IPS-18c (cell line): ENCODE measurements around the gene FBLN1.
"Not testable (repeated sequence)": the region's sequence is repeated elsewhere in the genome, so short reads cannot be mapped to it uniquely, and the experiment has no call there.

Experiments used
- H3K4me3 ChIP-seq: 2 replicates; pipeline ENCODE4 v1.7.0; 2013; ENCODE audit warnings: low read depth, mild to moderate bottlenecking, low read length, moderate library complexity; ENCODE audit not compliant: insufficient read depth
- H3K9me3 ChIP-seq: one replicate; pipeline ENCODE4 v1.6.1; 2013; ENCODE audit warnings: mild to moderate bottlenecking, low read length, moderate library complexity; ENCODE audit not compliant: control insufficient read depth, insufficient read depth

FBLN1 gene

DNA sequence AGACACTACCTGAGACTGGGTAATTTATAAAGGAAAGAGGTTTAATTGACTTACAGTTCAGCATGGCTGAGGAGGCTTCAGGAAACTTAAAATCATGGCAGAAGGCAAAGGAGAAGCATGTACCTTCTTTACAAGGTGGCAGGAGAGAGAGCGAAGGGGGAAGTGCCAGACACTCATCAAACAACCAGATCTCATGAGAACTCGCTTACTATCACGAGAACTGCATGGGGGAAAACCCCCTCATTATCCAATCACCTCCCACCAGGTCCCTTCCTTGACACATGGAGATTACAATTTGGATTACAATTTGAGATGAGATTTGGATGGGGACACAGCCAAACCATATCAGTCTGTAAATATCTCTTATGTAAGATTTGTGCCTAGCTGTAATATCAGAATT is 118.0 kb downstream of the FBLN1 start:
- no peaks in the 10 kb centered on the region for H3K9me3 ChIP-seq
- H3K4me3 ChIP-seq, result no peak overlapping the region

DNA sequence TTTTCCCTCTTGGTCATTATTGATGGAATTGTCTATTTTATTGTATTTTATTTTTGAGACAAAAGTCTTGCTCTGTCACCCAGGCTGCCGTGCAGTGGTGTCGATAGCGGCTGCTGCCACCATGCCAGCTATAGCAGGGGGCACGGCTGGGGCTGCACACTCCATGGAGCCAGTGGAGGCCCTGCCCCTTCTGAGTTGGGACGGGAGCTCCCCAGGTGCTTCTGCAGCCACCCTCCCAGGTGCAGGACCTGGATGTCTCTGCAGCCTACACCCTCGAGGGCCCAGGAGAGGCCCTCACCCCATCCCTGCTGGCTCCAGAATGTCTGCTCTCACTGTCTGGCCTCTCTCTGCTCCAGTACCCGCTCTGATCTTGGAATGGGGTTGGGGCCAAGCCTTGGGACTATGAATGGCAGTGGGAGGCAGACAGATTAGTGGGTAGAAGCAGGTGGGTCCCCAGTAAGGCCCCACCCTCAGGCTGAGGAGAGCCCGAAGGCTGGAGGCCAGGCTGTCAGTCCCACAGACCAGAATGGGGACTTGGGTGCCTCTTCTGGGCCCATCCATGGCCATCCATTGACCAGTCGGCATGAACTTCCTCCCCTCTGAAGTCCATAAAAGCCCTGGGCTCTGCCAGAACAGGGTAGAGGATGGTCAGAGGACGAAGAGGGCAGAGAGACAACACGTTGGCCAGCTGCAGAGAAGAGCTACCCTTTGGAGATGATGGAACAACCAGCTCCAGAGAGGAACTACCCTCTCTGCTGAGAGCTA is 119.3 kb downstream of the FBLN1 start:
- Histone ChIP-seq H3K9me3 (no peaks in the 10 kb centered on the region), H3K4me3 (no peak overlapping the region)

DNA sequence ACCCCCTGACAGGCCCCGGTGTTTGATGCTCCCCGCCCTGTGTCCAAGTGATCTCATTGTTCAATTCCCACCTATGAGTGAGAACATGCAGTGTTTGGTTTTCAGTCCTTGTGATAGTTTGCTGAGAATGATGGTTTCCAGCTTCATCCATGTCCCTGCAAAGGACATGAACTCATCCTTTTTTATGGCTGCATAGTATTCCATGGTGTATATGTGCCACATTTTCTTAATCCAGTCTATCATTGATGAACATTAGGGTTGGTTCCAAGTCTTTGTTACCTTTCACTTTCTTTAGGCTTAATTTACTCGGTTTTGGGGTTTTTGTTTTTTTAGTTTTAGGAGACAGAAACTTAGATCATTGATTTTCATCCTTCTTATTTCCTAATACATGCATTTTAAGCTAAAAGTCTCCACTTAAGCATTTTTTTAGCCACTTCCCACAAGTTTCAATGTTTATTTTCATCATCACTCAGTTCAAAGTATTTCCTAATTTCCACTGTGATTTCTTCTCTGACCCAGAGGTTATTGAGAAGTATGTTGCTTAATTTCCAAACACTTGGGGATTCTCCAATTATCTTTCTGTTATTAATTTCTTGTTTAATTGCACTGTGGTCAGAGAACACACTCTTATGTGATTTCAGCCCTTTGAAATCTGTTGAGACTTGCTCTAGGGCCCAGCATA is 120.9 kb downstream of the FBLN1 start:
- H3K4me3 ChIP-seq, H3K9me3 ChIP-seq: not testable (repeated sequence)

DNA sequence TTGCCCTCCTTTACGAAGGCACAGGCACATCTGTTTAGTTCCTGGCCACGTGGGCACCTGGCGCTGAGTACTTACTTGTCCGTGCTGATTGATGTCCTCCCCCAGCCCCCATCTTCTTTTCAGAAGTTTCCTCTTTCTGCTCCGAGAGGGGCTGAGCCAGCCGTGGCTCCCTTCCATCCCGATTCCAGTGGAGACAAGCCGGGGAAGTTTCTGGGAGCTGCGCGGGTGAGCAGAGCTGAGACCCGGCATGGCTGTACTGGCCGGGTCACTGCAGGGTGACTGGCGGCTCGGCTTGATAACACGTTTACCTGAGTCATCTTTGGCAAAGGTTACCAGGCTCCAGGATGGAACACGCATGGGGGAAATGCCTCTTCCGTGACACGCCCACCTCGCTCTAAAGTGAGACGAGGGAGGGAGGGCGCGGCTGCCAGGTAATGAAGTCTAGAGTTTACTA is 123.5 kb downstream of the FBLN1 start:
- H3K9me3 ChIP-seq, result no peaks in the 10 kb centered on the region
- no peak overlapping the region for H3K4me3 ChIP-seq

DNA sequence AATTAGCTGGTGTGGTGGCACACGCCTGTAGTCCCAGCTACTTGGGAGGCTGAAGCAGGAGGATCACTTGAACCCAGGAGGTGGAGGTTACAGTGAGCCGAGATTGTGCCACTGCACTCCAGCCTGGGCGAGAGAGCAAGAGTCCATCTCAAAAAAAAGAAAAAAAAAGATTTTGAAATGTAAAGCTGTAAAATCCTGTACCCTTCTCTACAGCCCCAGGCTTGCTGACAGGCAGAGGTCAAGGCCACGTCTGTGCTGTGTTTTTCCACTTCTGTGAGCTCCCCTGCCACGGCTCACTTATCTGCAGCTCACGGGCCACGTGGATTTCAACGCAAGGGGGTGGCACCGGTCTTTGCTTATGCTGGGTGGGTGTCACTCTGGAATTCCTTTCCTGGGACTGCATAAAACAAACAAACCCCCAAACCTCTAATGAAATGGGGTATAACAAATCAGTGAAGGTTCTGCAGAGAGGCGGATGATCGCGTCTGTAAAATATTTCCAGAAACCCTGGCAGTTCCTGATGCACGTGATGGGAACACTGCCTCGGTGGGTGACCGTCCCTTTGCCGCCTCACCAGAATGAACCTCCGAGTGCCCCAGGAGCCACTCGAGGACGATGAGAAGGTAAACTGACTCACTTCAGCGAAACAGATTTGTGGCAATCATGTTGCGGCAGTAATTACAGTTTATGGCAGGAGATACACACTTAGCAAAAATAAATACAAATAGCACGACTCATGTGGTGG is 125.0 kb downstream of the FBLN1 start:
- no peaks in the 10 kb centered on the region for H3K9me3 ChIP-seq
- H3K4me3 ChIP-seq, result no peak overlapping the region

DNA sequence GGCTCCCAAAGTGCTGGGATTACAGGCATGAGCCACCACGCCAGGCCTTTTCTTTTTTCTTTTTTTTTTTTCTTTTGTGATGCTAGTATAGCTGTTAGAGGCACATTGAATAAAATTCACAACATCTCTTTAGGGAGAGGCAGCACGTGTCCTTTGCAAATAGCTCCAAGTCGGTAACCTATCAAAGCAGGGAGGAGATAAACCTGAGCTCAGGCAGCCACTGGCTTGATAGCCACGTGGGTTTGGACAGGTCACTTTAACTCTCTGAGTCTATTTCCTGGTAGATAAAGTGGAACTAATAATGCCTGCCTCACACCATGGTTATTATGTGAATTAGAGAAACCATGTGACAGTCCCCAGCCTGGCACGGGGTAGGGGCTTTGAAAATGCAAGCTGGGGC is 125.8 kb downstream of the FBLN1 start:
- Histone ChIP-seq H3K9me3 (no peaks in the 10 kb centered on the region), H3K4me3 (no peak overlapping the region)

DNA sequence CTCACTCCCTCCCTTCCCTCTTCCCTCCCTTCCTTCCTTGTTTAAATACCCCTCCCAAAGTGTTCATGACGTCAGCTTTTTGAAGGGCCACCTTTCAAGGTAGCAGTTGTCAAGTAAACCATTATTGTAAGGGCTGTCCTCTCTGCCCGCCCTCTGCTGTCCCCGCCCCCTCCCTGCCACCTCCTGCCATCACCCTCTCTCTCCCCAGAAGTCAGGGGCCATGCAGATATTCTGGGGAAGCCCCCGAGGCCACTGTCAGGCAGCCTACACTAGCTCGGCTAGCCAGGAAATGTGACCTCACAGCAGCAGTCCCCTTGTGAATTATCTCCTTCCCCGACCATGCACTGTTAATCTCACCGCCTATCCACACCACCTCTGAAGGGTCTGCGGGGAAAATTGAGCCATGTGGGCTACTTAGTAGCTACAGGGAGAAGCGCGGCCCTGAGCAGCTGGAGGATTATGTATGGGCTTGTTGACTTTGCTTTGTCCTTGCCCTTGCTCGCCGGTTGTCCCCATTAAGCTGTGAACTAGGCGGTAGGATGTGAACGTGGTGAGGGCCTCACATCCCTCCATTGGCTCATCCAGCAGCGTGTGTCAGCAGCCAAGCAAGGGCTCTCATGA is 126.9 kb downstream of the FBLN1 start:
- no peaks in the 10 kb centered on the region for H3K9me3 ChIP-seq
- no peak overlapping the region for H3K4me3 ChIP-seq

DNA sequence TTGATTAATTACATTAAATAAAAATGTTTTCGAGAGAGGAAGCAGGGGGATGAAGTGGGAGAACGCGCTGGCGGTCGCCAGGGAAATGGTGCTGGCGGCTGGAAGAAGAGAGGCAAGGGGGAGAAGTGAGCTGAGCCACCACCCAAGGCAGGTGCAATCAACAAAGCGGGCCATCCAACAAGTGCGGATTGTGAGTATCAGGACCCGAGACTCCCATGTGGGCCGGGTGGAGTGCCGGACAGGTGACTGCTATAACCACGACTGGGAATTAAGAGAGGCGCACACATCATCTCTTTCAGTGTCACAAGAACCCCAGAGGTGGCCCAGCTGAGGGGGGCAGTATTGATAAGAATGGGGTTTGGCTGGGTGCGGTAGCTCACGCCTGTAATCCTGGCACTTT is 127.8 kb downstream of the FBLN1 start:
- H3K4me3 ChIP-seq, result no peak overlapping the region
- no peaks in the 10 kb centered on the region for H3K9me3 ChIP-seq

DNA sequence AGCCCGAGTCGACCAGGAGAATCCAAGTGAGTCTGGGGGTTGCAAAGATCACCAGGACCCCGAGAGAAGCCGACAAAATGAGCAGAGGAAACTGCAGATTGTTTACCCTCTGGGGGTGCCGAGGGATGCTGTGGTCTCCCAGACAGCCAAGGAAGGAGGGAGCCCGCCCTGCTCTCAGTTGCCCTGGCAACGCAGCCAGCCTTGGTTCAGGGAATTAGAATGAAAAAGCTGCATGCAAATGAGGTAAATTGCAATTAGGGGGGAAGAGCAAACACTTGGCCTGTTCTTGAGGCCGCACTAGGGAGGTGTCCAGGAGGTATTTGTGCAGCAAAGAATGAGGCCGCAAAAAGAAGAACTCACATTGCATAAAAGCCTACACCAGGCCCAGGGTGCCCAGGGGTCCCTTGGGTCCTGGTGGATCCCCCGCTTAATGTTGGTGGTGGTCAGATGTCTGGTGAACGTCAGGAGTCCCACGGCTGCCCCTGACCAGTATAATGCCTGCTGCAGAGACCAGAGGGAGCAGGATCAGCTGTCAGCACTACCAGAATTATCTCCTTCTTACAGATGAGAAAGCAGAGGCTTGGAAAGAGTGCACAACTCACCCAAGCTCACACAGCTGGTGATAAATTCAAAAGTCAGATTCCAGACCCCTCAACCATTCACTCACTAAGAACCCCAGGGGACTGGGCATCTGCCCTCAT is 128.6 kb downstream of the FBLN1 start:
- Histone ChIP-seq H3K9me3 (no peaks in the 10 kb centered on the region), H3K4me3 (no peak overlapping the region)

DNA sequence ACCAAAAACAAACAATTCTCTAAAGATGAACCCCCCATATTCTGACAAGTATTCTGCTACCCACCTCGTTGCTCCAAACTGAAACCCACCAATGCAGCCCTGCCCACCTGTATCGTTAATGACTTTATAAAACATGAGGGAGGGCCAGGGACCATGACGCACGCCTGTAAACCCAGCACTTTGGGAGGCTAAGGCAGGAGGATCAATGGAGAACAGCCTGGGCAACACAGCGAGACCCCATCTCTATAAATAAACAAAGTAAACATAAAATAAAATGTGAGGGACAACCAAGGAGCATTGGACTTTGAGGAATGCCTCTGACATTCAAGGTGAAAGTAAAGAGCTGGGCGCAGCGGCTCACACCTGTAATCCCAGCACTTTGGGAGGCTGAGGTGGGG is 129.2 kb downstream of the FBLN1 start:
- Histone ChIP-seq H3K4me3 (no peak overlapping the region), H3K9me3 (no peaks in the 10 kb centered on the region)

DNA sequence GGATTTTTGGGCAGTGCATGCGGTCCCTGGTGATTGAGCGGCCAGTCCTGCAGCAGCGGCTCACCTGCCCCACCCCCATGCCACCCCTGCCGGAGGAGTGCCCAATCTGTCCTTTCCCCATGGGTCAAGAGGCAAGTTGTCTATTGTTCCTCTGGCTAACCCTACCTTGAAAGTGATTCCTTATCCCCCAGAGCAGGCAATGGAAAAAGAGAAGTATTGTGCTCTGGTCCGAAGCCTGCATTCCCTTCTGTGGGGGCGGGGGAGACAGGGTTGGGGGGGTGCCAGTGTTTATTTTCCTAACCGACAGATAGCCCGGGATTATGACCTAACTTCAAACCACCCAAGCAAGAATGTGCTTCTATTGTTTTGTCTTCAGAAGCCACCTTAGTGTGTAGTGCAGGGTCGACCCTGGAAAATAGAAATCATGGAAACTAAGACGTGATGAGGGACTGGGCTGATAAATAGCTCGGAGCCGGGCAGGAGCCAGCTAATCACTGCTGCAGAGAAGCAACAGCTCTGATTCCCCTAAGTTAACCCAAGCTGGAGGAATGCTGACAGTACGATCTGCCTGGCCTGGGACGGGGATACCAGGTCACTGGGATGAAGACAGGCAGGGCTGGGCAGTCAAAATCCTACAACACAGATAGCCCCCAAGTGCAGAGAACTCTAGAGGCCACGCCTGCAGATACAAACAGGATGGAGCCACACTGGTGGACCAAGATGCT is 130.3 kb downstream of the FBLN1 start:
- H3K4me3 ChIP-seq, result no peak overlapping the region
- no peaks in the 10 kb centered on the region for H3K9me3 ChIP-seq

DNA sequence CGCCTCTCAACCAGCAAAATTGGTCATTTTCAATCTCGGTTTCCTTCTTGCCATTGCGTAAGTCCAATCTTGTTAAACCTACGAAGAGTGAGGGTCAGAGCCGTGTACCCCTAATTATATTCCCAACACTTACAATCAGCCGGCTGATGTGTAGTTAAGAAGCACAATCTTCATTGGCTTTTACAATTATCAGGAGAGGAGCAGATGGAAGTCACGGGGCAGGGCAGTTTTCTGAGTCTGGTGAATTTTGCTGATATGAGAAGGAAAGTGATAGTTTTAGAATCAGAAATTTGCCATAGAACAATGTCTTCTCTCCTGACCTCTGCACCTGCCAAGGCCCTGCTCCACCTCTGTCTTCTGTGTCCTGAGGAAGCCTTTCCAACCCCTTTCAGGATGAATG is 134.0 kb downstream of the FBLN1 start:
- no peak overlapping the region for H3K4me3 ChIP-seq

DNA sequence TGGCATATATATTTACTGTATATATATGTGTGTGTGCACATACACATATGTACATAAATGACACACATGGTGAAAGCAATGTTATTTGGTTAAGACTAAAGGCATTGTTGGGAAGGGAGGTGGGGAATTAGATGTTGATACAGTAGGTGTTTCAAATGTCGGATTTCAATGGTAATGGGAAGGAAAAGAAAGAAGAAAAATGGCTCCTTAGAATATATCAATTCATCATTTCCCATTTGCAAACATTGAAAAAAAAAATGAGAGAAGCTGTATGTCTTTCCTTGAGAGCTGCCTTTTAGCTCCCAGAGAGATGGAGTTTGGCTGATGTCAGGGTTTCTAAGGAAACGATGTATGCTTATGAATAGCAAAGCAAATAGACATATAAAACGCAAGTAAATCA is 135.5 kb downstream of the FBLN1 start:
- Histone ChIP-seq H3K4me3 (no peak overlapping the region), H3K9me3 (no peaks in the 10 kb centered on the region)

More for the DNA sequence above, 134.0 kb downstream of the FBLN1 start:
- no peaks in the 10 kb centered on the region for H3K9me3 ChIP-seq

DNA sequence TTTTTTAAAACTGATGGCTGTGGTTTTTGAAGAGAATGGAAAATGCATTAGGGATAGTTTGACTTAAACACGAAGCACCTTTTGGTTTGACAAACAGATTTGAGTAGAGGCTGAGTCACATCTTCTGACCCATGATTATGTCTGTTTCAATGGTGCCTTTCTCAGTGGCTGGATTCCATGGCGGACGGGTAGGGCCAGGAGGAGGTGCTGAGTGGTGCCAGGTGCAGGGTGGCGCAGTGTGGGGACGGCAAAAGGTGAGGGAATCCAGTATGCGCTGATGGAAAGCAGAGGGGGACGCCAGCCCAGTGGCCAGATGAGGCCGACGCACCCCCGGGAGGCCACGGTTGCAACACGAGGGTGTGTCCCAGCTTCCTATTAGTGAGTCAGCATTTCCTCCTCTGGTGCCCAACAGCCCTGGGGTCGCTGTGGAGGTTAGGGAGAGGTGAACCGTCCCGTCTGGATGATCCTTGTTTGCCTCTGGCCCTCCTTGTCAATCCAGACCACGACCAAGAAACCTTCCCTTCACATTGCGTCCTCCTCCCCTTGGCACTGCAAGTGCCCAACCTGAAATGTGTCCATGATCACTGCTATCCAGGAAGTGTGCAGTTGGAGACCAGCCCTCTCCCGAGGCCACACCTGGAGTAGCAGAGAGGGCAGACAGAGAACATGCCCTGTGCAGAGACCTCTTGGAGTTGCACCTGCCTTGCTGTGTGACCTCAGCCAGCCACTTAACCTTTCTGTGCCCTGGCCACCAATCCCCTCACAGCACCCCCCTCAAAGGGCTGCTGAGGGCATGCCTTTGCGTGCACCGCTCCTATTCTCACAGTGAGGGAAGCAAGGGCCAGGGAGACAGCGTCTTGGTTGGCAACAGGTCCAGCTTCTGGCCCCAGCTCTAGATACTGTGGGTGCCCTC is 136.4 kb downstream of the FBLN1 start:
- no peak overlapping the region for H3K4me3 ChIP-seq

DNA sequence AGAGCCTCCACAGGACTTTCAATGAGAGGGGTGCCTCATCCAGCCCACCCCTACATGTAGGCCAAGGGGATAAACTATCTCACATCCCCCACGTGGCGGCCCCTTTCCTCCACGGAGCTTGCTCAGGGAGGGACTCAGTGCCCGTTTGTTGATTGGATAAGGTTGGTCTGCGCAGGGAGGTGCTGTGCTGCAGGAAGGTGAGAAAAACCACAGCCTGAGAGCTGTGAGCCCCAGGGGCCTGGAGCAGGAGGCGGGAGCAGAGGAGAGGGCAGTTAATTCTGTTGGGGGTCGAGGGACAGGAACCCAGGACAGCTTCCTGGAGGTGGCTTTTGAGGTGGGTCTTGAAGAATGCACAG is 137.0 kb downstream of the FBLN1 start:
- no peak overlapping the region for H3K4me3 ChIP-seq
- H3K9me3 ChIP-seq, result no peaks in the 10 kb centered on the region

More for the DNA sequence above, 136.4 kb downstream of the FBLN1 start:
- H3K9me3 ChIP-seq, result no peaks in the 10 kb centered on the region
